ENCODE measurements around the gene PRR22.
"Not testable (repeated sequence)": the region's sequence is repeated elsewhere in the genome, so short reads cannot be mapped to it uniquely, and the experiment has no call there.

Gene PRR22

DNA sequence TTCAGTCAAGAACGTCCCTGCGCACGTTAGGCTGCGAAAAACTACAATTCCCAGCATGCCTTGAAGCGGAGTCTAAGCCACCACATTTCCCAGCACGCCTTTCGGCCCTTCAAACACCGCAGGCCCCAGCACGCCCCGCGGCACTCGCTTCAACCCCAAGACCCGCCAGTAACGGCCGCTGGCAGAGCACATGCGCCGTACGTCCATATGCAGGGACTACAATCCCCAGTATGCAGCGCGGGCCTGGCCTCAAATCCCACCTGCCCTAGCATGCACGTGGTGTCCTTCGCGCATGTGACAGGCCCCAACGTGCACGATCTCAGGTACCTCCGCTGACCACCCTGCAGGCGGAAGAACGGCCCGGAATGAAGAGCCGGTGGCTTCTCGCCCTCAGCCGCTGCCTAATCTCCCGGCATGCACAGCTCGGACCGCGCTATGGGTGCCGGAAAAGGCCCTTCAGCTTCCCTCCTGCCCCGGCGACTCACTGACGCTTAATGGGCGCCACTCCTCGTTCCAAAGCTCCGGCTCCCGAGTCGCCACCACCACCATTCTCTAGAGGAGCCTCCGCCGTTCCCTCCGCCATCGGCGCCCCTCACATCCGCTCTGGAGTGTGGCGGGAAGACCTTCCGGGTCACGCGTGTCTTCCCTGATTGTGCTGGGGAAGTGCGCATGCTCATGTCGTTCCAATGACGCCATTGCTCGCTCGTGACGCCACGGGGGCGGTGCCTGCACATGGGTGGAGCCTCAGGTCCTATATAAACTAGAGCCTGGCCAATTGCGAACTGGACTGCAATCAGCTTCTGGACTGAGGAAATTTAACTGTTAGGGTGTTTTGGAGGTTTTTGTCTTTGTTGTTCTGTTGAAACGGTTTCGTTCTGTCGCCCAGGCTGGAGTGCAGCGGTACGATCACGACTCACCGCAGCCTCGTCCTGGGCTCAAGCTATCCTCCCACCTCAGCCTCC is 6.3 kb upstream of the PRR22 start, which contains the start of gene DUS3L:
Gene DUS3L, minus strand, starts transcription at position 605 of the 962 bp plus-strand sequence. Its CDS starts 22 bp downstream, at position 583.
- peak; percentile 98 for DNase-seq (ENCODE audit: low spot score)

GRCh38 chr19:5789886-5790558 is 5.5 kb upstream of the PRR22 start:
- no peak for DNase-seq (ENCODE audit: low spot score)

DNA sequence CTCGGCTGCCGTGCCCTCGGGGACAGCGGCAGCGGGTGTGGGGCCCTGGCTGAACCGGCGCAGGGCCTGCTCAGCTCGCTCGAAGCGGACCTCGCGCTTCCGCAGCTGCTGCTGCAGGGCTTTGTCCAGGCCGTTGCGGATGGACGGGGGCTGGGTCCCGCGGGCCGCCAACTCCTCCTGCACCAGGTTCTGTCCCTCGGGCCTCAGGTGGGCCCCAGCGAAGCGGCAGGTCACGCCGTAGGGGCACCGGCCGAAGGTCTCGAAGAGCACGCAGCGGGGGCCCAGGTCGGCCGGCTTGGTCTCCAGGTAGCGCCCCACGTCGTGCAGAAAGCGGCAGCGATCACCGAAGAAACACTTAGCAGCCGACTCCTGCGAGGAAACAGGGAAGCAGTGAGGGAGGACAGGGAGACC is 4.8 kb upstream of the PRR22 start:
- DNase-seq (ENCODE audit: low spot score), result no peak

GRCh38 chr19:5788422-5788821 is 3.9 kb upstream of the PRR22 start:
- no peak for DNase-seq (ENCODE audit: low spot score)

DNA sequence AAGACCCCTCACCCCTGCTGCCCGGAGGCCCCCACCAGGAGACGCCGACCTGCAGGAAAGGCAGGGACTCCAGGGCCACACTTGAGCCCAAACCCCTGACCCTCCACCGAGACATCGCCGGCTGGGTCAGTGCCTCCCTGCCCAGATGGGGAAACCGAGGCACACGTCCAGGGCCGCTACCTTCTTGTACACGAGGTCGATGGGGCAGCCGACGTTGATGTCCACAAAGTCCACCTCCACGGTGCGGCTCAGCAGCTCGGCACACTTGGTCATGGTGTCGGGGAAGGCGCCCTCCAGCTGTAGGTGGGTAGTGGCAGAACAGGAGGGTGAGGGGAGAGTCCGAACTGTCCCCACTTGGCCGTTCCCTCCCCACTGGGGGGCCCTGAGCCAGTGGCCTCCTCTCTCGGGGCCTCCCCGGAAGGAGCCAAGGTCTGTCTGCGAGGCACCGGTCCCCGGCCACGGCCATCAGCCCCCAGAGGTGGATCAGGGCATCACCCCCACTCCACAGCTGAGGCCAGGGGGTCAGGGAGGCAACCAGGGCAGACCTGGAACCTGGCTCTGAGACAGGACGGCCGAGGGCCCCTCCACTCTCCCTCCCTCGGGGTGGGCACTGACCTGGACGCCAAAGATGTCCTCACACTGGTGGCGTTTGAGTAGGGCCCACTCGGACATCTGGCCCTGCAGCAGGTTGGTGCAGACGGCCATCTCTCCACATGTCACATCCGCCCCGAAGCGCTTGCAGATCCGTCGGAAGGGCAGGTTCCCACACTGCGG is 3.0 kb upstream of the PRR22 start:
- DNase-seq (ENCODE audit: low spot score), result no peak

DNA sequence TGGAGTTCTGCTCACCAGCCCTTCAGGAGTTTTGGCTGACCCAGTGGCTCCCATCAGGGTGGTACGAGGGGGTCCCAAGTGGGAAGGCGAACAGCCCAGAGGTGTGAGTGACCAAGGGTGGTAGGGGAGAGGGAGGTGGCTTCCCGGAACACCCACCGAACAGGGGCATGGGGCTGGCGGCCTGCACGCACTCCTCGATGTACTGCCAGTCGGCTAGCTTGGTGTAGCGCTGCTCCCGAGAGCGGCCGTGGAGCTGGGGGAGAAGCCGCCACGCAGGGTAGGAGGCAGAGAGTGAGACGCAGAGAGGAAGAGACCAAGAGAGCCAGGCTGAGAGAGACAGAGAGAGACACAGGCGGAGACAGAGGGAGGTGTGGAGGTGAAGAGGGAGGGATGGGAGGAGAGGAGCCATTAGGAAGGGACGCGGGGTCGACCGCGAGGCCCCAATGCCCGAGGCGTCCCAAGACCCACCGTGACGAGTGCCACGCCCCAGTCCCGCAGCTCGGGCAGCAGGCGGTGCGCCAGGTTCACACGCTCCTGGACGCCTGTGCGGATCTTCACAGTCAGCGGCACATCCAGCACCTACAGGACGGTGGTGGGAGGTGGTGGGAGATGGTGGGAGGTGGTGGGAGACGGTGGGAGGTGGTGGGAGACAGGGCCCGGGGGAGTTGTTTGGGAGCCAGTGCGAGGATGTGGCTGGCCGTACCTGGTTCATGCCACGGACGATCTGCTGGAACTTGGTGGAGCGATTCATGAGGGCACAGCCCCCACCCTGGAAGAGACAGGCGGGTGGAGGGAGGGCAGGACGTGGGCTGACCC is 2.3 kb upstream of the PRR22 start:
- no peak for DNase-seq (ENCODE audit: low spot score)

GRCh38 chr19:5785423-5785822 is 877 bp upstream of the PRR22 start:
- no peak for DNase-seq (ENCODE audit: low spot score)

- DNase-seq (ENCODE audit: low spot score), result no peak
Measured at GRCh38 chr19:5782945-5783919, 1.3 kb downstream of the PRR22 start.

DNA sequence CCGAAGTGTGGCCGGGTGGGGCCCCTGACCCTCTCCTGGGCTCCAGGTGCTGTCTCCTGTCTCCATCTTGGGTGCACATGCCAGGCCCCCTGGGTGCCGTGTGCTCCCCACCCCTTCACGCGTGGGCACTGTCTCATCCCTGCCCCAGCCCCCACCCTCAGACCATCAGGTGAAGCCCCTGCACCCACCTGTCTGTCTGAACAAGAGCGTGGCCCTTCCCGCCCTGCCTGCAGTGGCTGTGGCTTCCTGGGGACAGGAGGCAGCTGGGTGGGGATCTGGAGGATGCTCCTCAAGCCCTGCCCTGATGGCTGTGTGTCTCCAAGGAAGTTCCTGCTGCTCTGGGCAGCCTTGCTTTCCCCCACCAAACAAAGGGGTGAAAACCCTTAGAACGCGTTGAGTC is 2.2 kb downstream of the PRR22 start:
- no peak for DNase-seq (ENCODE audit: low spot score)

DNA sequence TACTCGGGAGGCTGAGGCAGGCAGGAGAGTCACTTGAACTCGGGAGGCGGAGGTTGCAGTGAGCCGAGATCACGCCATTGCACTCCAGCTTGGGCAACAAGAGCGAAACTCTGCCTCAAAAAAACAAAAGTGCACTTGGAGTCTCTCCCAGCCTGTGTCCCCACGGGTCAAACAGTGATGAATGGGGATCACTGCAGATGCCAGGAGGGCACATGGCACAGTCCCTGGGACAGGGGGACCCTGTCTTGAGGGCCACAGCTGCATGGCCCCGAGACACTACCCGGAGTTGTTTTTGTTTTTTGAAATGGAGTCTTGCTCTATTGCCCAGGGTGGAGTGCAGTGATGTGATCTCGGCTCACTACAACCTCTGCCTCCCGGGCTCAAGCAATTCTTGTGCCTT is 3.6 kb downstream of the PRR22 start:
- DNase-seq (ENCODE audit: low spot score), result not testable (repeated sequence)

DNA sequence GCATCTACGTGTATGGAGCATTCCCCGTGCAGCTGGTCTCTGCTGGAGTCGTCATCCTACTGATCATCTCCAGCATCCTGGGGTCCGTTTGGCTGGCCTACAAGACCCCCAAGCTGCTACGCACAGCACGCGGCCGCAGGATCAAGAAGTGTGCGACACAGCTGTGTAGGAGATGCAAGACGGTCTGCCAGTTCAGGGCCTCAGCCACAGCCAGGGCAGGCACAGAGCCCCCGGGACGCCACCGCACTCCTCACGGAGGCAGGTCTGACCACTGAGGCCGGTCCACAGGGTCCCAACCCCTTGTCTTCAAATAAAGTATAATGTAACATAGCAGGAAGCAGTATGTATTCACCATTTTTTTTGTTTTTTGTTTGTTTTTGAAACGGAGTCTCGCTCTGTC is 6.1 kb downstream of the PRR22 start:
- DNase-seq (ENCODE audit: low spot score), result no peak

DNA sequence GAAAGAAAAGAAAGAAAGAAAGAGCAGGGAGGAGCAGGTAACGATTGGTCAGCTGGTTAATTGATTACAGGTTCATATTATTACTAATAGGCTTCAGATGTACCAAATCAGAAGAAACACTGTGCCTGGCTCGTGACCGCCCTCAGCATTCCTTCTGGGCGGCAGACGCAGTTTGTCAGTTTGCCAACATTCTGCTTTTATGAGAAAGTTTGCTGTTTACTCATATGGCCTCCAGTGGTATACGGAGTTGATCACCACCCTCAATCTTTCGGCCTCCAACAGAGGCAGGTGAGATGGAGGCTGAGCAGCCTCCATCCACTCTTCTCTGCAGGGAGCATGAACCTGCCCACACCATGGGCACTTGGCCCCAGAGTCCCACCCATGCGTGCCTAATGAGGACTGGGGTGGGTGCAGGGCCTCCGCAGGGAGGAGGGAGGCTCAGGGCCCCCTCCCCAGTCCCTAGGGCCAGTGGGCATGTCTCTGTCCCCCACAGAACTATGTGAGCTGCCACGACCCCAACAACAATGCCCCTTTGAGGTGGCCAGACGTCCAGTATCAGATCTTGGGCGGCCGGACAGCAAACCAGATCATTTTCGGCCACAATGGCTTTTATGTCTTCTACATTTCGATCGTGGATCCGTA is 8.8 kb downstream of the PRR22 start:
- no peak for DNase-seq (ENCODE audit: low spot score)

DNA sequence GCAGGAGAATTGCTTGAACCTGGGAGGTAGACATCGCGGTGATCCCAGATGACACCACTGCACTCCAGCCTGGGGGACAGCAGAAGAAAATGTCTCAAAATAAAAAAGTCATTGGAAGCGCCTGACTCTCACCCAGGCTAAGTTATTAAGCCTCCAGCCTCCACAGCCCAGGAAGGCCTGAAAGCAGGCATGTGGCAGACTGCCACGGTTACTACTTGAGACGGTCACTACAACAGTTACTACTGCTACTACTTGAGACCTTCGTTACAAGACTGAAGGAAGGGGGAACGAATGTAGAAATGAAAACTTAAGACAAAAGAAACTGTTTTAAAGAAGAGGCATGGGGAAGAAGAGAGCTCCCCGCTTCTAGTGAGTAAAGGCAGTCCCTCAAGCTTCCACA is 9.6 kb downstream of the PRR22 start:
- DNase-seq (ENCODE audit: low spot score), result no peak

DNA sequence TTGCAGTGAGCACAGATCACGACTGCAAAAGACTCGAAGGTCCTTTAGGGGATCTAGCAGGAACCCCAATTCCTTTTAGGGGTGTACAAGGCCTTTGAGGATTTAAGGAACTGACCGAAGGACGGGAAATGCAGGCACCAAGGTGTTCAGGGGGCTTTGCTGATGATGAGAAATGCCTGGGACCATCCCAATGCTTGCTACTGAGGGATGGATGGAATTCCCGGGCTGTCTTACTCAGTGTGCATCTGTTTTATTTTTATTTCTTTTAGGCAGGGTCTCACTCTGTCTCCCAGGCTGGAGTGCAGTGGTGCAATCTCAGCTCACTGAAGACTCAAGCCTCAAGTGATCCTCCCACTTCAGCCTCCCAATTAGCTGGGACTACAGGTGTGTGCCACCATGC is 11.3 kb downstream of the PRR22 start:
- DNase-seq (ENCODE audit: low spot score), result no peak

DNA sequence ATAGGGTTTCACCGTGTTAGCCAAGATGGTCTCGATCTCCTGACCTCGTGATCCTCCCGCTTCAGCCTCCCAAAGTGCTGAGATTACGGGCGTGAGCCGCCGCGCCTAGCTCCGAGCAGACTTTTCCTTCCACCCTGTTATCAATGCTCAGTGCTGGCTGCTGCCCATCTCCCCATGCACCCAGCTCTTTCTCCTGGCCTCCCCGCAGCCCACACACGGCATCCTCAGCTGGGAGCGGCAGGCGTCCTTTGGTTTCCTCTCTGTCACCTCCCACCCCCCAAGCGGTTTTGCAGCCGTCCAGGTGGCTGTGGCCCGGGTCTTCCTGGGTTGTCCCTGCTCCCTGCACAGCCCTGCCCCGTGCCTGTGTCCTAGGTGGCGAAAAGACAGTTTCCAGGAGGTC is 12.1 kb downstream of the PRR22 start:
- DNase-seq (ENCODE audit: low spot score), result no peak

- no peak for DNase-seq (ENCODE audit: low spot score)
Measured at GRCh38 chr19:5767949-5768348, 16.6 kb downstream of the PRR22 start.

- no peak for DNase-seq (ENCODE audit: low spot score)
Measured at GRCh38 chr19:5765220-5765619, 19.3 kb downstream of the PRR22 start.

- no peak for DNase-seq (ENCODE audit: low spot score)
Measured at GRCh38 chr19:5762608-5763217, 21.8 kb downstream of the PRR22 start.

DNA sequence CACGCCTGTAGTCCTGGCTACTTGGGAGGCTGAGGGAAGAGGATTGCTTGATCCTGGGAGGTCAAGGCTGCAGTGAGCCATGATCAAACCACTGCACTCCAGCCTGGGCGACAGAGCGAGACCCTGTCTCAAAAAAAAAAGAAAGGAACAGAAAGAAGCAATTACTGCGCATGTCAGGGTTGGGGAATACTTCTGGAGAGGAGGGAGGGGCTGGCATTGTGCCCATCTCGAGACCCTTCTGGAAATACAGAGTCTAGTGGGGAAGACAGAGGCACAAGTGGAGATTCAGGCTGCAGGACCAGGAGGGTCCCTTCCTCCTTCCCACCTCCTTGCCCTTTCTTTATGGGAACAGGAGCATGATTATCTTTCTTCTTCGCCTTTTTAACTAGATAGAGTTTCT is 30.8 kb downstream of the PRR22 start:
- DNase-seq (ENCODE audit: low spot score), result no peak
